ENCODE results near the gene PRRG3. TPM values are rescaled to one million over a fixed set of nuclear protein-coding genes. Genes with fewer than 3 reads are reported as not detected.

The PRRG3 gene
- total and polyA plus RNA-seq, 9 donors: 0.34 to 9.2 (median 2.7) TPM

GRCh38 chrX:151724563-151725337 is 29.5 kb downstream of the PRRG3 start:
- intact Hi-C loops (cut with DNase I): no loop called here
- DNase-seq: no peak
- WGBS, 3 donors: 41 to 47% (median 43%) methylated on average over 7 of the region's 7 CpGs

GRCh38 chrX:151725338-151725614 is 30.0 kb downstream of the PRRG3 start:
- no peaks in the 10 kb centered on the region for H3K27me3 ChIP-seq
- no peaks in the 10 kb centered on the region for H3K36me3 ChIP-seq
- no peak for TF ChIP-seq CTCF (IDR thresholded peaks at IDR 0.05)
- TF ChIP-seq EP300 (IDR thresholded peaks at IDR 0.05): no peak
- no peak for TF ChIP-seq POLR2A (IDR thresholded peaks at IDR 0.05)
- no peak for DNase-seq
- 33 to 40% (median 33%) methylated on average over 1 of the region's 1 CpG for WGBS, 3 donors
- no peak overlapping the region for H3K4me3 ChIP-seq
- intact Hi-C loops (cut with DNase I): no loop called here
- H3K9me3 ChIP-seq: no peaks in the 10 kb centered on the region
- no peaks in the 10 kb centered on the region for H3K4me1 ChIP-seq (ENCODE audit: insufficient read depth)
- no peak overlapping the region for H3K27ac ChIP-seq

More at GRCh38 chrX:151724563-151725337, 29.5 kb downstream of the PRRG3 start:
- Histone ChIP-seq H3K4me1 (ENCODE audit: insufficient read depth) (no peaks in the 10 kb centered on the region), H3K27me3 (no peaks in the 10 kb centered on the region), H3K27ac (no peak overlapping the region), H3K9me3 (no peaks in the 10 kb centered on the region), H3K4me3 (no peak overlapping the region), H3K36me3 (no peaks in the 10 kb centered on the region)
- no peak for TF ChIP-seq CTCF (IDR thresholded peaks at IDR 0.05)
- TF ChIP-seq POLR2A (IDR thresholded peaks at IDR 0.05): no peak
- TF ChIP-seq EP300 (IDR thresholded peaks at IDR 0.05): no peak

GRCh38 chrX:151726751-151727150 is 31.5 kb downstream of the PRRG3 start:
- Histone ChIP-seq H3K4me3 (no peak overlapping the region), H3K4me1 (ENCODE audit: insufficient read depth) (no peaks in the 10 kb centered on the region), H3K27ac (no peak overlapping the region), H3K27me3 (no peaks in the 10 kb centered on the region), H3K9me3 (no peaks in the 10 kb centered on the region), H3K36me3 (no peaks in the 10 kb centered on the region)
- intact Hi-C loops (cut with DNase I): no loop called here
- WGBS, 3 donors: 58 to 71% (median 65%) methylated on average over 4 to 5 of the region's 5 CpGs
- TF ChIP-seq POLR2A (IDR thresholded peaks at IDR 0.05) (no peak), CTCF (IDR thresholded peaks at IDR 0.05) (no peak), EP300 (IDR thresholded peaks at IDR 0.05) (no peak)
- DNase-seq: no peak

GRCh38 chrX:151727346-151727745 is 32.1 kb downstream of the PRRG3 start:
- 70 to 91% (median 79%) methylated on average over 4 of the region's 4 CpGs for WGBS, 3 donors
- no peak overlapping the region for H3K4me3 ChIP-seq

GRCh38 chrX:151729056-151729725 is 33.9 kb downstream of the PRRG3 start:
- TF ChIP-seq CTCF (IDR thresholded peaks at IDR 0.05) (no peak), POLR2A (IDR thresholded peaks at IDR 0.05) (no peak), EP300 (IDR thresholded peaks at IDR 0.05) (no peak)
- no peaks in the 10 kb centered on the region for H3K36me3 ChIP-seq
- H3K4me1 ChIP-seq (ENCODE audit: insufficient read depth): no peaks in the 10 kb centered on the region
- H3K4me3 ChIP-seq: no peak overlapping the region
- WGBS, 3 donors: 71 to 79% (median 72%) methylated on average over 4 of the region's 4 CpGs
- H3K9me3 ChIP-seq: no peaks in the 10 kb centered on the region
- intact Hi-C loops (cut with DNase I): no loop called here
- H3K27me3 ChIP-seq: no peaks in the 10 kb centered on the region
- H3K27ac ChIP-seq: no peak overlapping the region
- DNase-seq: no peak

More at GRCh38 chrX:151727346-151727745, 32.1 kb downstream of the PRRG3 start:
- Histone ChIP-seq H3K4me1 (ENCODE audit: insufficient read depth) (no peaks in the 10 kb centered on the region), H3K9me3 (no peaks in the 10 kb centered on the region), H3K27me3 (no peaks in the 10 kb centered on the region), H3K27ac (no peak overlapping the region), H3K36me3 (no peaks in the 10 kb centered on the region)
- DNase-seq: no peak
- TF ChIP-seq POLR2A (IDR thresholded peaks at IDR 0.05) (no peak), EP300 (IDR thresholded peaks at IDR 0.05) (no peak)
- intact Hi-C loops (cut with DNase I): no loop called here

Measured in ovary (tissue), 9 donors.